ENCODE results near the gene CCL15.

- TF ChIP-seq, protein P1, sequence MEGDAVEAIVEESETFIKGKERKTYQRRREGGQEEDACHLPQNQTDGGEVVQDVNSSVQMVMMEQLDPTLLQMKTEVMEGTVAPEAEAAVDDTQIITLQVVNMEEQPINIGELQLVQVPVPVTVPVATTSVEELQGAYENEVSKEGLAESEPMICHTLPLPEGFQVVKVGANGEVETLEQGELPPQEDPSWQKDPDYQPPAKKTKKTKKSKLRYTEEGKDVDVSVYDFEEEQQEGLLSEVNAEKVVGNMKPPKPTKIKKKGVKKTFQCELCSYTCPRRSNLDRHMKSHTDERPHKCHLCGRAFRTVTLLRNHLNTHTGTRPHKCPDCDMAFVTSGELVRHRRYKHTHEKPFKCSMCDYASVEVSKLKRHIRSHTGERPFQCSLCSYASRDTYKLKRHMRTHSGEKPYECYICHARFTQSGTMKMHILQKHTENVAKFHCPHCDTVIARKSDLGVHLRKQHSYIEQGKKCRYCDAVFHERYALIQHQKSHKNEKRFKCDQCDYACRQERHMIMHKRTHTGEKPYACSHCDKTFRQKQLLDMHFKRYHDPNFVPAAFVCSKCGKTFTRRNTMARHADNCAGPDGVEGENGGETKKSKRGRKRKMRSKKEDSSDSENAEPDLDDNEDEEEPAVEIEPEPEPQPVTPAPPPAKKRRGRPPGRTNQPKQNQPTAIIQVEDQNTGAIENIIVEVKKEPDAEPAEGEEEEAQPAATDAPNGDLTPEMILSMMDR (IDR thresholded peaks at IDR 0.05) = no peak
- no peak for TF ChIP-seq POLR2A (IDR thresholded peaks at IDR 0.05)
These were observed 13.6 kb upstream of the CCL15 start for GRCh38 chr17:36014946-36015345.
